ENCODE measurements around the gene ACAP1.

ACAP1 gene

GRCh38 chr17:7336240-7337175, at the start of gene ACAP1:
Gene ACAP1 (plus strand): TSS chr17:7336529. CDS start chr17:7336735, 206 bp downstream.
- peak; percentile 87 for DNase-seq (ENCODE audit: low spot score)
- in situ Hi-C loops (cut with MboI; ENCODE audit: low sequenced_read_pairs, unreplicated experiment): no loop called here

GRCh38 chr17:7289256-7290032, 46.9 kb upstream of the ACAP1 start:
- peak; percentile 25 for DNase-seq (ENCODE audit: low spot score)
- in situ Hi-C loops (cut with MboI; ENCODE audit: low sequenced_read_pairs, unreplicated experiment): loop anchor here (25.0 kb wide), 1 partner anchor 252 kb away; the partner anchor contains the start of genes SLC16A11 and SLC16A13
- no peak for TF ChIP-seq CTCF (IDR thresholded peaks at IDR 0.05; ENCODE audit: borderline replicate concordance, control extremely low read depth, extremely low read depth, insufficient read depth, missing control alignments)

More at GRCh38 chr17:7336240-7337175, at the start of gene ACAP1:
- no peak for TF ChIP-seq CTCF (IDR thresholded peaks at IDR 0.05; ENCODE audit: borderline replicate concordance, control extremely low read depth, extremely low read depth, insufficient read depth, missing control alignments)

- DNase-seq (ENCODE audit: low spot score): peak; percentile 23
- in situ Hi-C loops (cut with MboI; ENCODE audit: low sequenced_read_pairs, unreplicated experiment): loop anchor here (25.0 kb wide), 1 partner anchor 253 kb away; the partner anchor contains the start of genes SLC16A11 and SLC16A13
- TF ChIP-seq CTCF (IDR thresholded peaks at IDR 0.05; ENCODE audit: borderline replicate concordance, control extremely low read depth, extremely low read depth, insufficient read depth, missing control alignments): no peak
Observed at GRCh38 chr17:7290166-7290565, 46.2 kb upstream of the ACAP1 start.

- no peak for TF ChIP-seq CTCF (IDR thresholded peaks at IDR 0.05; ENCODE audit: borderline replicate concordance, control extremely low read depth, extremely low read depth, insufficient read depth, missing control alignments)
- in situ Hi-C loops (cut with MboI; ENCODE audit: low sequenced_read_pairs, unreplicated experiment): loop anchor here (25.0 kb wide), 1 partner anchor 253 kb away; the partner anchor contains the start of genes SLC16A11 and SLC16A13
- peak; percentile 17 for DNase-seq (ENCODE audit: low spot score)
Observed at GRCh38 chr17:7290685-7291084, 45.6 kb upstream of the ACAP1 start.

GRCh38 chr17:7292194-7292593, 44.1 kb upstream of the ACAP1 start:
- no peak for TF ChIP-seq CTCF (IDR thresholded peaks at IDR 0.05; ENCODE audit: borderline replicate concordance, control extremely low read depth, extremely low read depth, insufficient read depth, missing control alignments)
- no peak for DNase-seq (ENCODE audit: low spot score)
- in situ Hi-C loops (cut with MboI; ENCODE audit: low sequenced_read_pairs, unreplicated experiment): loop anchor here (25.0 kb wide), 1 partner anchor 255 kb away; the partner anchor contains the start of genes SLC16A11 and SLC16A13

- in situ Hi-C loops (cut with MboI; ENCODE audit: low sequenced_read_pairs, unreplicated experiment): loop anchor here (25.0 kb wide), 1 partner anchor 255 kb away; the partner anchor contains the start of genes SLC16A11 and SLC16A13
- peak; percentile 34 for DNase-seq (ENCODE audit: low spot score)
- no peak for TF ChIP-seq CTCF (IDR thresholded peaks at IDR 0.05; ENCODE audit: borderline replicate concordance, control extremely low read depth, extremely low read depth, insufficient read depth, missing control alignments)
Observed at GRCh38 chr17:7292729-7293128, 43.6 kb upstream of the ACAP1 start.
